HG02623 (cell line): ENCODE measurements around the gene TMEM26.

Experiments
- ATAC-seq: cut with Tn5 transposase; IDR thresholded peaks from one replicate; pipeline ENCODE4 v1.9.1; 2021; ENCODE audit warnings: moderate library complexity; ENCODE audit not compliant: unreplicated experiment

TMEM26 gene

GRCh38 chr10:61452655-61453641 is at the start of gene TMEM26:
Gene TMEM26 (minus strand): TSS chr10:61453381. CDS start chr10:61453081, 300 bp downstream.
- no peak for ATAC-seq

DNA sequence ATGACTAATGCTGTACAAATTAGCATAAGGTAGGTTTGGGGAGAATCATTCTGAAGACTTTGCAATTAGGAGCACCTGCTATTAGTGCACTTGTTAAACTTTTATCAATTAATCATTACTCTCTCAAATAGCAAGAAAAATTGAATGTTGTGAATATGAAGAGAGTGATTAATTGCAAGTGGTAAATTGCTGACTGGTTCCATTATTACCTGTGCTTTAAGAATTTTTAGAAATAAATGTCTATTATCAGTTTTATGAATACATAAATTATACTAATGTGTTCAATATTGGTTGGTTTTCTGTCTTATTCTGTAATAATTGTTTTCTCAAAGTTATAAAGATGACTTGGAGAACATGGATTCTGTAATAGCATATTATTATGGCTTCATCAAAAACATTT is 47.3 kb upstream of the TMEM26 start:
- ATAC-seq = no peak

GRCh38 chr10:61492364-61492995 is 39.3 kb upstream of the TMEM26 start:
- no peak for ATAC-seq

DNA sequence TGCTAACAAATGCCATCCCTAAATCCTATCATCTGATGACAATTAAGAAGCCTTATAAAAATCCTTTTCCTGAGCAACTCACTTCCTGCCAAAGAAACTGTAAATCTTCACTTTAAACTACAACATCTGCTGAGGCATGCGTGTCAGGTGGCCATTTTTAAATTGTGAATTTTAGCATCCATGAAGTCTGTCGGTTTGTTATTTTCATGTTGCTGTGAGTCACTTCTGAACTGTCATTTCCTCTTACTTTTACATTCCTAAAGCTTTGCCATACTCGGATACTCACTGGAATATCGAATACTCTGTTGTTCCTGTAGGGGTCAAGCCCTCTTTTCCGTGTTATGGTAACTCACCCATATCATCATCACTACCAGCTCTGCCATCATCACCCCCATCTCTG is 34.3 kb upstream of the TMEM26 start:
- no peak for ATAC-seq

DNA sequence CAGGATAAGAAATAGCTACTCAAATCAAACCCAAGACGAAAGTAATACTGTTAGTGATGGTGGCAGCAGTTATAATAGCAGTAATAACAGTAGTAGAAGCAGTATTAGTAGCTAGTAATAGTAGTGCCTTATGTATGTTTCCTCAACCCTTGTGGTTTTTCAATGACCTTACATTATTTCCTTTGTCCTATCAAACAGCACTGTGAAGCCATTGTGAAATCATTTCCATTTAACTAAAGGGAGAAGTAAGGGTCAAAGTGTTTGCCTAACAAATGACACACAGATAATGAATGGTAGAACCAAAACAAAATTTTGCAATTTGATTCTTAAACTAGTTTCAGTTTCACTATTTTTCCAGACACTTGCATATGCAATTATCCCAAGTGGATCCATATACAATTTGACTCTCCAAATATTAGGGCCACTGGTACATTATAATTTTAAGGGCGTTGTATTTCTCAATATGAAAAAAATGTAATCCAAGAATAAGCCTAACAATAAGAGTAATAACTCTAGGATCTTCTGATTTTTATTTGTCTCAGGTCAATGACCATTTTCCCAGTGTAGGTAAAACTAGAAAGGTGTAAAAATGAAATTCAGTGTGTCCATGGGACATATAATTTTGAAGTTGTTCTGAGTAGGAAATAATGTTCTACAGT is 33.7 kb upstream of the TMEM26 start:
- no peak for ATAC-seq

DNA sequence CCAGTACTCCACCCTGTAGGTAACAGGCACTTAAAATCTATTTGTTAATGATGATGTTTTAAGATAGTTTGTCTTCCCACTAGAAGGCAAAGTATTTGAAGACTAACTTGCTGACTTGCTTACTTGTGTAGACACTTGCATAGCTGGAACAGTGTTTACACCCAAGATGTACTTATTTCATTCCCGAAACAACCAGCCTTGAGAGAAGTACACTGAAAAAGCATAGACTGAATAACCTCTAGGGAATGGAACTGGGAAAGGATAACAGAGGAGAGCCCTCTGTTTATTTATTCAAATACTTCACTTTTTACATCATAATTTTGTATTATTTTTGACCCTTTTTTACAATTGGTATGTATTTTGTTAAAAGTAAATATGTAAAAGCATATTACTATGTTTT is 33.1 kb upstream of the TMEM26 start:
- no peak for ATAC-seq

DNA sequence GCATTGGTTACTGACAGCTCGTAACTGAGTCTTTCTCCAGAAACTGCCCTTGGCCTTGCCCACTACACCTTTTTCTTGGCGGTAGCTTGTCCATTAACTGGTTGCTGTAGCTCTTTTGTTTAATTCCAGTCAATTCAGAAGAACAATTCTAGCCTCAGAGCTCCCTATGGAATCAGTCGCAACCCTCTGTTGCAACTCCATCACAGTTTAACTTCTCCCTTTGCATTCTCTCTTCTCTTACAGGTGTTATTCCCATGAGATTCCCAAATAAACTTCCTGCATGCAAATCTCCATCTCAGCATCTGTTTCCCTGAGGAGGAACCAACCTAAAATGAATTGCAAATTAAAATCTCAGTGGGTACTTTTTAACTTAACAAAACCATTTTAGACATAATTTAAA is 28.4 kb upstream of the TMEM26 start:
- ATAC-seq = no peak

GRCh38 chr10:61480208-61480607 is 27.0 kb upstream of the TMEM26 start:
- ATAC-seq = no peak

GRCh38 chr10:61478621-61479312 is 25.6 kb upstream of the TMEM26 start:
- ATAC-seq = no peak

- no peak for ATAC-seq
These were observed 24.3 kb upstream of the TMEM26 start for GRCh38 chr10:61477451-61477850.

GRCh38 chr10:61476529-61476928 is 23.3 kb upstream of the TMEM26 start:
- ATAC-seq = no peak

GRCh38 chr10:61475449-61475873 is 22.3 kb upstream of the TMEM26 start:
- no peak for ATAC-seq

DNA sequence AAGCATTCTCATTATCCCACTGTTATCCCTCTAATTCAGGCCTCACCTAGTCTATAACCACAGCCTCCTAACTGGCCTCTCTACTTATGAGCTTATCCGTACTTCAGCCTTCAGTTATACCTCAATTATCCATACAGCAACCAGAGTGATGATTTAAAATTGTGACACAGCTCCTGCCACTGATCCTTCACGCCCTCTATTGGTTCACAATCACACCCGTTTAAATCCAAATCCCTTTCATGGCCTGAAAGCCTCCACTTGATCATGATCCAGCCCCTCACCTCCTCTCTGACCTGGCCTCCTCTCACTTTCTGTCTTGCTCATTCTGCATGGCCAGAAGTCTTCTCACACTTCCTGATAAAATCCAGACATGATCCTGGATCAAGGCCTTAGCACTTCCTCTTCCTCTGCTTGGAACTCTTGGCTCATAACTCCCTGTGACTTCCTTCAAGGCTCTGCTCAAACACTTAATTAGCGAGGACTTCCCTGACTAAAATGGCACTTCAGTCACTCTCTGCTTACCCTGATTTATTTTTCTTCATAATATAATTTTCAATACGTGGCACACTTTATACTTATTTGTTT is 19.0 kb upstream of the TMEM26 start:
- ATAC-seq = no peak

GRCh38 chr10:61471491-61471890 is 18.3 kb upstream of the TMEM26 start:
- no peak for ATAC-seq

GRCh38 chr10:61470740-61471139 is 17.6 kb upstream of the TMEM26 start:
- no peak for ATAC-seq

GRCh38 chr10:61465901-61466632 is 12.9 kb upstream of the TMEM26 start:
- ATAC-seq = no peak

GRCh38 chr10:61465171-61465496 is 12.0 kb upstream of the TMEM26 start:
- no peak for ATAC-seq

DNA sequence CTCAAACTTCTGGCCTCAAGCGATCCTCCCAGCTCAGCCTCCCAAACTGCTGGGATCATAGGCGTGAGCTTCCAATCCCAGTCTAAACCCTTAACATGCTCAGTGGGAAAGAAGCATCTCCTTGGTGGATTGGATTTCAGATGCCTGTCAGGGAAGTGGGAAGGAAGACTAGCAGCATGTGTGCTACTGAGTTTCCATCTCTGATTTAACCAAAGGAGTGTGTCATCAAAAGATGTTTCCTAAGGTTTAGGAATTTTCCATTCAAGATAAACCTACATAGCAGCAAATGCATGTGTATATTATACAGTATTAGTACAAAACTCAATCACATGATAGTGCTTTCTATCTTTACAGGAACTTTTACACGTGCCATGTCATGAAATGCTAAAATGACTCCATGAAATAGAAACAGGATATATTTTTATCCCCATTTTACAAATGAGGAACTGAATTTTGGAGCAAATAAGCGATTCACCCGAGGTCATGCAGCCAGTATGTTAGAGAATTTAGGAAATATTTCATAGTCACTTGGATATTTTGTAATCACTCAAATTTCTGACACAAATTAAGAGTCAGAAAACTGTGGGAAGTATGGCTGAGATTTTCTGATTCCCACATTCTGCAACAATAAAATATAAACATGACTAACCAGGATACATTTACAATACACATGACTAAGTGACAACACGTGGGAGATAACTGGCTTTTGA is 11.4 kb upstream of the TMEM26 start:
- no peak for ATAC-seq
